ENCODE measurements around the gene OGN. TPM values are rescaled to one million over a fixed set of nuclear protein-coding genes. Genes with fewer than 3 reads are reported as not detected.

The OGN gene
- total and polyA plus RNA-seq, 2 of the 13 experiments (the other 11 are each of a cell fraction or from before 2014, with no cell fraction given) = not detected

DNA sequence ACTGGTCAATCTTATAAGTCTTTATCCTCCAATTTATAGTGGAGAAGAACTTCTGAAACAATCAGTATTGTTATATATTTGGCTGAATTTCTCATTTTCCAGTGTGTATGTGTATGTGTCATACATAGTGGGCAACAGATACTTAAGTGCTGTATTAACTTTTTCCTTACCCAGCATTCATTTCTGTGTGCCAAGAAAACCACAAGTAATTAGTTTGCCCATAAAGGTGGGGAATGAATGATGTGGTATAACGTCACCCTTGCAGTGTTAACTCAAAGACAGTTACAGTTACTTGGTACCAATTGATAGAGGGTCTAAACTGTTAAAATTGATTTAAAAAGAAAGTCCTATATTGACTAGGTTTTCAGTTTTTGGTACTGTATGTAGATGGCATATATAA is 2.0 kb downstream of the OGN start:
- H3K4me2 ChIP-seq (ENCODE audit: low read depth, low read length) = no peak overlapping the region
- in situ Hi-C loops (cut with HindIII; ENCODE audit: extremely low pct_ligation_motif_present, low pct_unique_long_range_greater_than_20kb) (no loop called here), intact Hi-C loops (cut with micrococcal nuclease; ENCODE audit: unreplicated experiment) (no loop called here)
- no peaks in the 10 kb centered on the region for H4K20me1 ChIP-seq (ENCODE audit: insufficient read depth, low read length)
- WGBS (ENCODE audit: low lambda C conversion rate) = 89% methylated on average over 1 of the region's 1 CpG
- ChIA-PET POLR2A (no interaction called here), CTCF (ENCODE audit: low intra/inter-chr PET ratio, low total read pairs) (no interaction called here)
- H3K9me3 ChIP-seq (ENCODE audit: low read length) = no peaks in the 10 kb centered on the region
- H2AFZ ChIP-seq (ENCODE audit: low read length) = no peak overlapping the region
- no peaks in the 10 kb centered on the region for H3K27me3 ChIP-seq (ENCODE audit: control insufficient read depth in 1 of 2, insufficient read depth in 2 of 2, low read length in 2 of 2)
- BruUV-seq (replicated peaks) = no TSS peak
- no peak for FAIRE-seq
- H3K27ac ChIP-seq (ENCODE audit: extremely low read length, insufficient read depth, low read length) = no peak overlapping the region
- no peaks in the 10 kb centered on the region for H3K36me3 ChIP-seq (replicated peaks in 1 of 2; ENCODE audit: control insufficient read depth in 1 of 2, insufficient read depth in 2 of 2, low read length in 2 of 2)
- no peak for ATAC-seq
- no peaks in the 10 kb centered on the region for H3K79me2 ChIP-seq (ENCODE audit: insufficient read depth, low read length)
- no peak overlapping the region for H3K9ac ChIP-seq (ENCODE audit: insufficient read depth, low read depth, low read length)
- H3K4me3 ChIP-seq (replicated peaks in 1 of 3; ENCODE audit: insufficient read depth in 1 of 3, low read depth in 2 of 3, low read length in 3 of 3) = no peak overlapping the region
- TF ChIP-seq KAT8 (CRISPR knock-in tag; IDR thresholded peaks at IDR 0.05) (no peak), RNF2 (conservative IDR thresholded peaks at IDR 0.05; ENCODE audit: low read depth) (no peak), PAX8 (CRISPR knock-in tag; IDR thresholded peaks at IDR 0.05; ENCODE audit: borderline replicate concordance) (no peak), TCF12 (IDR thresholded peaks at IDR 0.05) (no peak), TCF12 (CRISPR knock-in tag; IDR thresholded peaks at IDR 0.05) (no peak), SP5 (CRISPR knock-in tag; IDR thresholded peaks at IDR 0.05; ENCODE audit: borderline replicate concordance, low read depth) (no peak), MBNL3 (CRISPR knock-in tag; conservative IDR thresholded peaks at IDR 0.05) (no peak), ATF7 (IDR thresholded peaks at IDR 0.05) (no peak), ATF7 (CRISPR knock-in tag; IDR thresholded peaks at IDR 0.05) (no peak), ZNF746 (CRISPR knock-in tag; IDR thresholded peaks at IDR 0.05) (no peak), ZNF792 (CRISPR knock-in tag; IDR thresholded peaks at IDR 0.05) (no peak), CBX1 (IDR thresholded peaks at IDR 0.05; ENCODE audit: low read depth) (no peak)
- TF ChIP-seq, protein P1, sequence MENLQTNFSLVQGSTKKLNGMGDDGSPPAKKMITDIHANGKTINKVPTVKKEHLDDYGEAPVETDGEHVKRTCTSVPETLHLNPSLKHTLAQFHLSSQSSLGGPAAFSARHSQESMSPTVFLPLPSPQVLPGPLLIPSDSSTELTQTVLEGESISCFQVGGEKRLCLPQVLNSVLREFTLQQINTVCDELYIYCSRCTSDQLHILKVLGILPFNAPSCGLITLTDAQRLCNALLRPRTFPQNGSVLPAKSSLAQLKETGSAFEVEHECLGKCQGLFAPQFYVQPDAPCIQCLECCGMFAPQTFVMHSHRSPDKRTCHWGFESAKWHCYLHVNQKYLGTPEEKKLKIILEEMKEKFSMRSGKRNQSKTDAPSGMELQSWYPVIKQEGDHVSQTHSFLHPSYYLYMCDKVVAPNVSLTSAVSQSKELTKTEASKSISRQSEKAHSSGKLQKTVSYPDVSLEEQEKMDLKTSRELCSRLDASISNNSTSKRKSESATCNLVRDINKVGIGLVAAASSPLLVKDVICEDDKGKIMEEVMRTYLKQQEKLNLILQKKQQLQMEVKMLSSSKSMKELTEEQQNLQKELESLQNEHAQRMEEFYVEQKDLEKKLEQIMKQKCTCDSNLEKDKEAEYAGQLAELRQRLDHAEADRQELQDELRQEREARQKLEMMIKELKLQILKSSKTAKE (CRISPR knock-in tag; IDR thresholded peaks at IDR 0.05; ENCODE audit: borderline replicate concordance) = no peak
- DNase-seq (ENCODE audit: low spot score) = no peak
- no peaks in the 10 kb centered on the region for H3K4me1 ChIP-seq (ENCODE audit: insufficient read depth, low read length)

Data from HepG2 (cell line).